ENCODE measurements around the gene VRK3. TPM values are rescaled to one million over a fixed set of nuclear protein-coding genes. Genes with fewer than 3 reads are reported as not detected.
A peak's percentile ranks its signal among the peaks of the same experiment; 100 is the strongest.

Gene VRK3
- total and polyA plus RNA-seq, 2 donors (not counting 1 experiment from before 2014, with no cell fraction given), result 58.5 to 123 TPM

DNA sequence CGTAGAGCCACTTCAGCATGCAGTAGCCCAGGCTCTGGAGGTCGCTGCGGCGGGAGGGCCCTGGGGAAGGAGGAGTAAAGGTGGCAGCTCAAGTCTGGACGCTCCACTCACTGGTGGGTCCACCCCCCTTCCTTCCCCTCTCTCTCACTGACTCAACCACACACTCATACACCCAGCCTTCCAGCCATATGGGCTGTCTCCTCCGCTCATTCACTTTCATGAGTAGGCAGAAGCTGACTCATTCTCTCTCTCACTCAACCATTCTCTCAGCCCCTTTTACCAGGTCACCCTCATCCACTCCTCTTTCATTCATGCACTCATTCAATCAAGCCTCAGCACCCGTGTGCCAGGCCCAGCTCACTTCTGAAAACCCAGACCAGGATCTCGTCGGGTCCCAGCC, 36.7 kb downstream of the VRK3 start:
- Histone ChIP-seq H2AFZ (ENCODE audit: insufficient read depth, low read depth, low read length, poor library complexity, severe bottlenecking) (no peak overlapping the region), H3K4me2 (replicated peaks; ENCODE audit: low read depth, low read length, poor library complexity, severe bottlenecking) (no peak overlapping the region), H3K4me1 (ENCODE audit: control insufficient read depth in 2 of 2, insufficient read depth in 2 of 2, low read length in 2 of 2) (no peaks in the 10 kb centered on the region), H3K27me3 (replicated peaks in 1 of 4; ENCODE audit: control extremely low read depth in 1 of 4, control insufficient read depth in 3 of 4, insufficient read depth in 4 of 4, low read length in 3 of 4) (no peaks in the 10 kb centered on the region), H3K9ac (ENCODE audit: low read length) (no peak overlapping the region), H3K79me2 (ENCODE audit: control insufficient read depth, insufficient read depth, low read length) (no peaks in the 10 kb centered on the region), H4K20me1 (ENCODE audit: control insufficient read depth, insufficient read depth, low read length, poor library complexity, severe bottlenecking) (peaks cover 14% of the 10 kb centered on the region), H3K27ac (ENCODE audit: low read length in 2 of 2) (no peak overlapping the region), H3K36me3 (replicated peaks in 1 of 2; ENCODE audit: control extremely low read depth in 1 of 2, control insufficient read depth in 1 of 2, extremely low read depth in 1 of 2, insufficient read depth in 2 of 2, low read length in 1 of 2) (peaks cover 6 to 62% of the 10 kb centered on the region in 2 experiments), H3K4me3 (ENCODE audit: control extremely low read depth in 1 of 5, extremely low read depth in 1 of 5, insufficient read depth in 1 of 5, low read depth in 2 of 5, low read length in 4 of 5) (no peak overlapping the region), H3K9me3 (ENCODE audit: control extremely low read depth in 1 of 3, control insufficient read depth in 2 of 3, insufficient read depth in 1 of 3, low read length in 2 of 3) (peaks cover 0 to 13% (median 0%) of the 10 kb centered on the region in 3 donors)
- ChIA-PET CTCF (no interaction called here), POLR2A (no interaction called here)
- peak overlapping the region; percentile 41 for H3K27ac Mint-ChIP-seq
- no peaks in the 10 kb centered on the region for H3K27me3 Mint-ChIP-seq
- no peak for ATAC-seq (ENCODE audit: low read depth)
- H3K4me3 Mint-ChIP-seq, result no peak overlapping the region
- intact Hi-C loops (cut with micrococcal nuclease), result no loop called here
- no peaks in the 10 kb centered on the region for H3K9me3 Mint-ChIP-seq (ENCODE audit: insufficient read depth)
- WGBS (ENCODE audit: insufficient coverage), result 93% methylated on average over 5 of the region's 9 CpGs
- no peak for DNase-seq
- no peaks in the 10 kb centered on the region for H3K4me1 Mint-ChIP-seq
- no peak for TF ChIP-seq EZH2 (IDR thresholded peaks at IDR 0.05; ENCODE audit: borderline replicate concordance, insufficient read depth, low read depth, low read length, poor library complexity, severe bottlenecking)
- TF ChIP-seq, protein P1, sequence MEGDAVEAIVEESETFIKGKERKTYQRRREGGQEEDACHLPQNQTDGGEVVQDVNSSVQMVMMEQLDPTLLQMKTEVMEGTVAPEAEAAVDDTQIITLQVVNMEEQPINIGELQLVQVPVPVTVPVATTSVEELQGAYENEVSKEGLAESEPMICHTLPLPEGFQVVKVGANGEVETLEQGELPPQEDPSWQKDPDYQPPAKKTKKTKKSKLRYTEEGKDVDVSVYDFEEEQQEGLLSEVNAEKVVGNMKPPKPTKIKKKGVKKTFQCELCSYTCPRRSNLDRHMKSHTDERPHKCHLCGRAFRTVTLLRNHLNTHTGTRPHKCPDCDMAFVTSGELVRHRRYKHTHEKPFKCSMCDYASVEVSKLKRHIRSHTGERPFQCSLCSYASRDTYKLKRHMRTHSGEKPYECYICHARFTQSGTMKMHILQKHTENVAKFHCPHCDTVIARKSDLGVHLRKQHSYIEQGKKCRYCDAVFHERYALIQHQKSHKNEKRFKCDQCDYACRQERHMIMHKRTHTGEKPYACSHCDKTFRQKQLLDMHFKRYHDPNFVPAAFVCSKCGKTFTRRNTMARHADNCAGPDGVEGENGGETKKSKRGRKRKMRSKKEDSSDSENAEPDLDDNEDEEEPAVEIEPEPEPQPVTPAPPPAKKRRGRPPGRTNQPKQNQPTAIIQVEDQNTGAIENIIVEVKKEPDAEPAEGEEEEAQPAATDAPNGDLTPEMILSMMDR (IDR thresholded peaks at IDR 0.05), result no peak

DNA sequence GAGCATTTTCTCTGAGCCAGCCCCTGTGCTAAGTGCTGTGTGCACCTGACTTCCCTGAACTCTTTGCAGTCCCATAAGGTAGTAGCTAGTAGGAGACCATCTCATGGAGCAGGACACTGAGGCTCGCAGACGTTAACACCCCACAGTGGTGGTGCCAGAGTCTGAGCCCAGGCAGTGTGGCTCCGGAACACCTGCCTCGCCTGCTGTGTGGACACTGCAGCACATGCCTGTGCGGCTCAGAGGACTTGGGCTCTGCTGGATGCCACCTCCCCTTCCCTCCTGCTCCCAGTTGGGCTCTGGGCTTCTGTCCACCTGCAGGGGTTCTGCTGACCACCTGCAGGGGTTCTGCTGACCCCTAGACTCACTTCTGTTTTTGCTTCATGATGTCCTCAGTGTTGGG, 37.2 kb downstream of the VRK3 start:
- Histone ChIP-seq H3K9me3 (ENCODE audit: control extremely low read depth in 1 of 3, control insufficient read depth in 2 of 3, insufficient read depth in 1 of 3, low read length in 2 of 3) (peaks cover 0 to 13% (median 0%) of the 10 kb centered on the region in 3 donors), H3K4me2 (replicated peaks; ENCODE audit: low read depth, low read length, poor library complexity, severe bottlenecking) (no peak overlapping the region), H3K27ac (ENCODE audit: low read length in 2 of 2) (no peak overlapping the region), H2AFZ (ENCODE audit: insufficient read depth, low read depth, low read length, poor library complexity, severe bottlenecking) (no peak overlapping the region), H4K20me1 (ENCODE audit: control insufficient read depth, insufficient read depth, low read length, poor library complexity, severe bottlenecking) (peaks cover 19% of the 10 kb centered on the region), H3K27me3 (replicated peaks in 1 of 4; ENCODE audit: control extremely low read depth in 1 of 4, control insufficient read depth in 3 of 4, insufficient read depth in 4 of 4, low read length in 3 of 4) (no peaks in the 10 kb centered on the region), H3K79me2 (ENCODE audit: control insufficient read depth, insufficient read depth, low read length) (no peaks in the 10 kb centered on the region), H3K9ac (ENCODE audit: low read length) (no peak overlapping the region), H3K4me3 (ENCODE audit: control extremely low read depth in 1 of 5, extremely low read depth in 1 of 5, insufficient read depth in 1 of 5, low read depth in 2 of 5, low read length in 4 of 5) (no peak overlapping the region), H3K36me3 (replicated peaks in 1 of 2; ENCODE audit: control extremely low read depth in 1 of 2, control insufficient read depth in 1 of 2, extremely low read depth in 1 of 2, insufficient read depth in 2 of 2, low read length in 1 of 2) (peaks cover 5 to 58% of the 10 kb centered on the region in 2 experiments), H3K4me1 (ENCODE audit: control insufficient read depth in 2 of 2, insufficient read depth in 2 of 2, low read length in 2 of 2) (no peaks in the 10 kb centered on the region)
- no peaks in the 10 kb centered on the region for H3K9me3 Mint-ChIP-seq (ENCODE audit: insufficient read depth)
- no peaks in the 10 kb centered on the region for H3K4me1 Mint-ChIP-seq
- CTCF ChIA-PET, result interaction anchor here (1.3 kb wide), 1 partner anchor 431 kb away, joined by 5 read pairs; no protein-coding TSS in a partner anchor
- POLR2A ChIA-PET, result interaction anchor here (0.6 kb wide), 1 partner anchor 32 kb away, joined by 5 read pairs; no protein-coding TSS in a partner anchor
- intact Hi-C loops (cut with micrococcal nuclease), result no loop called here
- WGBS (ENCODE audit: insufficient coverage), result 100% methylated on average over 5 of the region's 5 CpGs
- TF ChIP-seq, protein P1 (IDR thresholded peaks at IDR 0.05), result no peak
- no peak for TF ChIP-seq EZH2 (IDR thresholded peaks at IDR 0.05; ENCODE audit: borderline replicate concordance, insufficient read depth, low read depth, low read length, poor library complexity, severe bottlenecking)
- H3K27me3 Mint-ChIP-seq, result no peaks in the 10 kb centered on the region
- H3K4me3 Mint-ChIP-seq, result no peak overlapping the region
- H3K27ac Mint-ChIP-seq, result no peak overlapping the region
- DNase-seq (no peak), ATAC-seq (ENCODE audit: low read depth) (no peak)
